GM12872 (cell line): ENCODE results near the gene HEYL.

ENCODE experiments used
- CTCF ChIP-seq: IDR thresholded peaks from 3 replicates; pipeline ENCODE4 v1.5.1; 2011; ENCODE audit warnings: low read depth, mild to moderate bottlenecking, low read length, moderate library complexity; ENCODE audit not compliant: insufficient read depth

HEYL gene

DNA sequence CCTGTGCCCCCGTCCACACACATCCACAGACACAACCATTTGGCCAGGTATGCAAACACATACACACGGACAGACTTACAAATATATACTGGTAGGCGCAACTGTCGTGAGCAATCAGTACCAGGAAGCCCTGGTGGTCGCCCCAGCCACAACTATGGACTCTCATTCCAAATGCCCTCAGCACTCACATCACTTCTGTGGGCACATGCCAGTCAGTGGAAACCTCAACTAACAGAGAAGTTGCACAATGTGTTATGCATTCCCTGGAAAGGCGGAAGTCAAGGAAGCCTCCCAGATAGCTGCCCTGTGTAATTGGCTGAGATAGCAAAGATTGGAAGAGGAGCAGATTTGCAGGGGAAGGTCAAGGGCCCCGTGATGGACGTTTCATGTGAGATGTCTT is 1.4 kb upstream of the HEYL start:
- no peak for TF ChIP-seq CTCF

DNA sequence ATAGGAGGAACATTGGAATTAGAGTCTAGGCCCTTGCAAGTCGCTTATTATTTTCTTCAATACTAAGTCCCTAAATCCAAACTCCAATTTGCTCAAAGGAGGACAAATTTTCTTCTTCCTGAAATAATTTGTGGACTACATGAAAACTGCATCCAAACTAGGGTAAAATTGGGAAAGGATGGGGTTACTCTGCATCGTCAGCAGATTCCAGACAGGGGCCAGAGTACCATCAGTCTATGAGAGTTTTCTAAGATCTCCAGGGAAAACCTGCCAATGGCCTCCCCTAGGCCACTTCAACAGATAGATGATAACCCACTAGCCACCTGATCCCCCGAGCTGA is 508 bp downstream of the HEYL start:
- no peak for TF ChIP-seq CTCF

DNA sequence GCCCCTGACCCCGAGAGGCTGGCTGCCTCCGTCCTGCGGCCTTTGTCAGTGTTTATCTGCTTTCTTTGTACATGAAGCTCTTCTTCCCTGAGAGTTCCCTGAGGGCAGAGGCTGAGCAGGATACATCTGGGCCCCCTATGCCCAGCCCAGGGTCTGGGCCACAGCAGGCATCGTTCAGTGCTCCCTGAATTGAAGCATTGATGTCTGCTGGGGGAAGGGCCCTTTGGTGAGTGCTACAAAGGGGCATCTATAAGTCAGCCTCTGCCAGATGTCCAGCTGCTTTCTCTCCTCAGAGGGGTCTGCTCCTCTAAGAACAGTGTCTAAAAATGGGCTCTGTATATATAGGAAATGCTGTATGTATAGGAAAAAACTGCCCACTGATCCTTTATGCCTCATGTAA is 2.1 kb downstream of the HEYL start:
- no peak for TF ChIP-seq CTCF

DNA sequence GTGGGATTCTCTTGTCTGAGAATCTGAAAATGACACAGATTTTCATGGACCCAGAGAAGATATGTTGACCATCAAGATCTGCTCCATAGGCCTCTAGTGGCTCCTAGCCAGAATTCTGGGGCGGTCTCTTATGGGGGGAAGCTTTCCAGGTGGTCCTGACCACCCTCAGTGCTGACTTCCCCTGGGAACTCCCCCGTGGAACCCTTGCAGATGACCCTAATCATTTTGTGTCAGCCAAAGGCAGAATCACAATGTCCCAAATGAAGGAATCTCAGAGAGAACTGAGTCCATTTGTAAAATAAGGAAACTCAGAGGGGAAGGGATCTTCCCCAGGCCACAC is 3.6 kb downstream of the HEYL start:
- TF ChIP-seq CTCF, result no peak

GRCh38 chr1:39635205-39635870 is 4.1 kb downstream of the HEYL start:
- TF ChIP-seq CTCF, result no peak

- no peak for TF ChIP-seq CTCF
Measured at GRCh38 chr1:39633422-39633821, 6.0 kb downstream of the HEYL start.

- TF ChIP-seq CTCF, result no peak
Measured at GRCh38 chr1:39632682-39633417, 6.6 kb downstream of the HEYL start.
